ENCODE results near the gene MAD1L1.

DNA sequence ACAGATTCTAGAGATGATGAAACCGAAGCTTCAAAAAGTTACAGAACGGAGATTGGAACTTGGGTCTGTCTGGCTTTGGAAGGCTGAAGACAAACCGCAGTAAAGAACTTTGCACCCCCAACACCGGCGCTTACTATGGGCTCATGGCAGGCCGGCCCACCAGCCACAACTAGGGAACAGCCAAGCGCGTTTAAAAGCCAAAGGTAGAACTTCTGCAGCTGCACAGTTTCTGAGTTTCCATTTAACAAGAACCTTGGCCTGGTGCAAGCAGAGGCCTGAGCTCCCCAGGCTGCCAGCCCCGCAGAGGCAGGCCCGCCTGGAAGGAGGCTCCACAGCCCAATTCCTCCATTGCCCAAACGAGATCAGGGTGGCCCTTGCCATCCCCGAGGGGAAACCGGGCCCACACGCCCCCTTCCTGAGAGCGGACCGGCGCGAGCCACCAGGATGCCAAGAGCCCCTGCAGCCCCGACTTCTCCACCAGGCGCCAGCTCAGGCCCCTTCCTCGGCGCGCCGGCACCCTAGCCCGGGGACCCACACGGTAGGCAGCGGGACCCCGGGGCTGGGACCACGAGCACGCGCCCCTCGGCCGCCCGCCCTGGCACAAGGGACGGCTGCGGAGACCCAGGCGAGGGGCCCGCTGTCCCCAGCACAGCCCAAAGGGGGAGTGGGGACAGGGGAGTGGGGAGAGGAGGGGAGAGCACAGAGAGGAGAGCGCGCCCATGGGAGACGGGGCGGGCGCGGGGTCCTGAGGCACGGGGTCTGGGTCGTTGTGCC is 566 bp downstream of the MAD1L1 start:
- TF ChIP-seq POLR2AphosphoS5 (IDR thresholded peaks at IDR 0.05; ENCODE audit: borderline replicate concordance, low read depth, low read length) (no peak), FOXP2 (optimal IDR thresholded peaks at IDR 0.05; ENCODE audit: control extremely low read depth, extremely low read length, insufficient read depth) (no peak), EZH2 (IDR thresholded peaks at IDR 0.05) (no peak)
